ENCODE results near the gene USE1. TPM values are rescaled to one million over a fixed set of nuclear protein-coding genes. Genes with fewer than 3 reads are reported as not detected.
A peak's percentile ranks its signal among the peaks of the same experiment; 100 is the strongest.

The USE1 gene
- total and polyA plus RNA-seq, 9 of the 15 experiments (the other 6 are each of a cell fraction or from before 2014, with no cell fraction given): 17.3 to 52.4 (median 34.0) TPM

DNA sequence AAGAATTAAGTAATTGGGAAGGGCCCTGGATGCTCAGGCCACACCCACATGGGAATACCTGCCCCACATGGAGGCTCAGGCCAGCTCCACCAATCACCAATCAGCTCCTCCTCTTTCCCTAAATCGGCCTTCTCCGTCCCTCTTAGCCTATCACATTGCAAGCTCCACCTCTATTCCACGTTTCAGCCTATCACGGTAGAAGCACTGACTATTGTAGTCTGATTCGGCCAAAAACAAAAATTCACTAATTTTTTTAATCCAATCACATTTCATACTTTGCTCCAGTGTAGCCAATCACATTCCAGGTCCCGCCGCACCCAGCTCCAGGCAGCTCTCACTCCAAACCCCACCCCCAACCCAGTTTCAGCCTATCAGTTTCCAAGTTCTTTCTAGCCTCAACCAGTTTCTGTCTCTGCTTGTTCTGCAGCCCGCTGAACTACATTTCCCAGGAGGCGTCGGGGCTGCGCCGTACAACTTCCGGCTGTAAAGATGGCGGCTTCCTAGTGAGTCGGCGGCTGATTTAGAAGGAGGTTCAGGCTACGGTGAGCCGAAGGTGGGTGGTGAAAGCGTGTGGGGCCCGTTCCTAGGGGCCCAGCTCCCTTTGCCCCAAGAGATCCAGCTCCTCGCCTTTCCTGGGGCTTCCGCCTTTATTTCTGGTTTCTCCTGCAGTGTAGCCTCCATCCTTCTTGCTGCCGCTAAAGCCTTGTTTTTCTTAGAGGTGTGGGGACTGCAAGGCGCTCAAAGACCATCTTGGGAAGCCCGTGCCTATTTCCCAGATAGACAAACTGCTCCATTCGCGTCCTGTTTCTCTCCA is 52.0 kb downstream of the USE1 start, which contains the start of gene BABAM1 (continued):
- TF ChIP-seq, protein P1, sequence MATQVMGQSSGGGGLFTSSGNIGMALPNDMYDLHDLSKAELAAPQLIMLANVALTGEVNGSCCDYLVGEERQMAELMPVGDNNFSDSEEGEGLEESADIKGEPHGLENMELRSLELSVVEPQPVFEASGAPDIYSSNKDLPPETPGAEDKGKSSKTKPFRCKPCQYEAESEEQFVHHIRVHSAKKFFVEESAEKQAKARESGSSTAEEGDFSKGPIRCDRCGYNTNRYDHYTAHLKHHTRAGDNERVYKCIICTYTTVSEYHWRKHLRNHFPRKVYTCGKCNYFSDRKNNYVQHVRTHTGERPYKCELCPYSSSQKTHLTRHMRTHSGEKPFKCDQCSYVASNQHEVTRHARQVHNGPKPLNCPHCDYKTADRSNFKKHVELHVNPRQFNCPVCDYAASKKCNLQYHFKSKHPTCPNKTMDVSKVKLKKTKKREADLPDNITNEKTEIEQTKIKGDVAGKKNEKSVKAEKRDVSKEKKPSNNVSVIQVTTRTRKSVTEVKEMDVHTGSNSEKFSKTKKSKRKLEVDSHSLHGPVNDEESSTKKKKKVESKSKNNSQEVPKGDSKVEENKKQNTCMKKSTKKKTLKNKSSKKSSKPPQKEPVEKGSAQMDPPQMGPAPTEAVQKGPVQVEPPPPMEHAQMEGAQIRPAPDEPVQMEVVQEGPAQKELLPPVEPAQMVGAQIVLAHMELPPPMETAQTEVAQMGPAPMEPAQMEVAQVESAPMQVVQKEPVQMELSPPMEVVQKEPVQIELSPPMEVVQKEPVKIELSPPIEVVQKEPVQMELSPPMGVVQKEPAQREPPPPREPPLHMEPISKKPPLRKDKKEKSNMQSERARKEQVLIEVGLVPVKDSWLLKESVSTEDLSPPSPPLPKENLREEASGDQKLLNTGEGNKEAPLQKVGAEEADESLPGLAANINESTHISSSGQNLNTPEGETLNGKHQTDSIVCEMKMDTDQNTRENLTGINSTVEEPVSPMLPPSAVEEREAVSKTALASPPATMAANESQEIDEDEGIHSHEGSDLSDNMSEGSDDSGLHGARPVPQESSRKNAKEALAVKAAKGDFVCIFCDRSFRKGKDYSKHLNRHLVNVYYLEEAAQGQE (IDR thresholded peaks at IDR 0.05; ENCODE audit: borderline replicate concordance): peak; percentile 98
- TF ChIP-seq, protein P1 (CRISPR knock-in tag; IDR thresholded peaks at IDR 0.05; ENCODE audit: low read depth): no peak
- TF ChIP-seq ZNF311 (CRISPR knock-in tag; IDR thresholded peaks at IDR 0.05) (peak; percentile 68; the same call in 1 of the 2 replicates), BRCA1 (IDR thresholded peaks at IDR 0.05) (no peak), BRCA1 (CRISPR knock-in tag; IDR thresholded peaks at IDR 0.05) (no peak), FOSL1 (tag; conservative IDR thresholded peaks at IDR 0.05) (no peak; the same call in 1 of the 2 replicates), GATAD2B (IDR thresholded peaks at IDR 0.05; ENCODE audit: borderline replicate concordance) (no peak), ZBTB1 (CRISPR knock-in tag; IDR thresholded peaks at IDR 0.05; ENCODE audit: borderline replicate concordance, low read depth) (no peak), CEBPG (CRISPR knock-in tag; IDR thresholded peaks at IDR 0.05) (no peak), CEBPG (tag; conservative IDR thresholded peaks at IDR 0.05 in 1 of 2, IDR thresholded peaks at IDR 0.05 in 1 of 2) (no peak), TOE1 (IDR thresholded peaks at IDR 0.05; ENCODE audit: borderline replicate concordance) (no peak), TOE1 (CRISPR knock-in tag; IDR thresholded peaks at IDR 0.05; ENCODE audit: borderline replicate concordance, low read depth) (no peak), SMAD4 (CRISPR knock-in tag; conservative IDR thresholded peaks at IDR 0.05) (peak; percentile 73), RUNX1 (IDR thresholded peaks at IDR 0.05; ENCODE audit: low read depth) (no peak), ZNF316 (IDR thresholded peaks at IDR 0.05) (no peak), LARP7 (IDR thresholded peaks at IDR 0.05) (no peak), DACH1 (IDR thresholded peaks at IDR 0.05; ENCODE audit: partially characterized antibody) (no peak)
- TF ChIP-seq, protein P2, sequence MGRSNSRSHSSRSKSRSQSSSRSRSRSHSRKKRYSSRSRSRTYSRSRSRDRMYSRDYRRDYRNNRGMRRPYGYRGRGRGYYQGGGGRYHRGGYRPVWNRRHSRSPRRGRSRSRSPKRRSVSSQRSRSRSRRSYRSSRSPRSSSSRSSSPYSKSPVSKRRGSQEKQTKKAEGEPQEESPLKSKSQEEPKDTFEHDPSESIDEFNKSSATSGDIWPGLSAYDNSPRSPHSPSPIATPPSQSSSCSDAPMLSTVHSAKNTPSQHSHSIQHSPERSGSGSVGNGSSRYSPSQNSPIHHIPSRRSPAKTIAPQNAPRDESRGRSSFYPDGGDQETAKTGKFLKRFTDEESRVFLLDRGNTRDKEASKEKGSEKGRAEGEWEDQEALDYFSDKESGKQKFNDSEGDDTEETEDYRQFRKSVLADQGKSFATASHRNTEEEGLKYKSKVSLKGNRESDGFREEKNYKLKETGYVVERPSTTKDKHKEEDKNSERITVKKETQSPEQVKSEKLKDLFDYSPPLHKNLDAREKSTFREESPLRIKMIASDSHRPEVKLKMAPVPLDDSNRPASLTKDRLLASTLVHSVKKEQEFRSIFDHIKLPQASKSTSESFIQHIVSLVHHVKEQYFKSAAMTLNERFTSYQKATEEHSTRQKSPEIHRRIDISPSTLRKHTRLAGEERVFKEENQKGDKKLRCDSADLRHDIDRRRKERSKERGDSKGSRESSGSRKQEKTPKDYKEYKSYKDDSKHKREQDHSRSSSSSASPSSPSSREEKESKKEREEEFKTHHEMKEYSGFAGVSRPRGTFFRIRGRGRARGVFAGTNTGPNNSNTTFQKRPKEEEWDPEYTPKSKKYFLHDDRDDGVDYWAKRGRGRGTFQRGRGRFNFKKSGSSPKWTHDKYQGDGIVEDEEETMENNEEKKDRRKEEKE (IDR thresholded peaks at IDR 0.05; ENCODE audit: borderline replicate concordance in 1 of 2, control insufficient read depth in 1 of 2, low read depth in 2 of 2, low read length in 1 of 2): no peak

Data from K562 (cell line).